CD8-positive, alpha-beta memory T cell (primary cell): ENCODE results near the gene HOXB5. TPM values are rescaled to one million over a fixed set of nuclear protein-coding genes. Genes with fewer than 3 reads are reported as not detected.

Experiments
- CTCF ChIA-PET: fragments of 350-600 bp; sonication (Branson Sonifier 250); formaldehyde crosslinking; loops from one replicate; lab custom pipeline; 2021; ENCODE audit warnings: antibody characterized with exemption; lab: Charles Lee
- POLR2A ChIA-PET: fragments of 350-600 bp; sonication (Branson Sonifier 250); formaldehyde crosslinking; loops from one replicate; lab custom pipeline; 2021; ENCODE audit warnings: antibody characterized with exemption; lab: Charles Lee
- DNase-seq, 5 donors: peaks; one replicate each; pipeline versions ENCODE4 v3.0.0 to v3.0.0-alpha.2; 2020 to 2022; ENCODE audit warnings: mixed read lengths in 1 of 5
- H3K27ac ChIP-seq: one replicate; pipeline ENCODE4 v1.7.0; 2013; ENCODE audit warnings: low read depth, mild to moderate bottlenecking, low read length, moderate library complexity
- H3K27me3 ChIP-seq: 2 replicates; pipeline ENCODE4 v1.7.0; 2013; ENCODE audit warnings: low read length, mild to moderate bottlenecking; ENCODE audit not compliant: insufficient read depth, poor library complexity, severe bottlenecking
- H3K36me3 ChIP-seq: 2 replicates; pipeline ENCODE4 v1.7.0; 2013; ENCODE audit warnings: mild to moderate bottlenecking, low read length, moderate library complexity; ENCODE audit not compliant: insufficient read depth
- H3K4me1 ChIP-seq: 2 replicates; pipeline ENCODE4 v1.7.0; 2013; ENCODE audit warnings: mild to moderate bottlenecking, low read length, moderate library complexity; ENCODE audit not compliant: insufficient read depth
- H3K4me3 ChIP-seq: 2 replicates; pipeline ENCODE4 v1.7.0; 2013; ENCODE audit warnings: mild to moderate bottlenecking, low read length
- H3K9me3 ChIP-seq: 2 replicates; pipeline ENCODE4 v1.7.0; 2013; ENCODE audit warnings: mild to moderate bottlenecking, low read length
- H3K27ac Mint-ChIP-seq, 8 donors: one replicate each; pipeline ENCODE4 v1.8.0; 2020 to 2021; ENCODE audit warnings: mixed read lengths in 8 of 8, mild to moderate bottlenecking in 6 of 8, inconsistent platforms in 3 of 8, moderate library complexity in 3 of 8
- H3K27me3 Mint-ChIP-seq, 2 donors: one replicate each; pipeline ENCODE4 v1.8.0; 2020 to 2021; ENCODE audit warnings: mixed read lengths in 2 of 2, mild to moderate bottlenecking in 1 of 2, moderate library complexity in 1 of 2
- H3K36me3 Mint-ChIP-seq, 3 donors: one replicate each; pipeline ENCODE4 v1.8.0; 2020 to 2021; ENCODE audit warnings: mixed read lengths in 3 of 3, inconsistent platforms in 1 of 3, mild to moderate bottlenecking in 1 of 3
- H3K4me1 Mint-ChIP-seq, 3 donors: one replicate each; pipeline ENCODE4 v1.8.0; 2020 to 2021; ENCODE audit warnings: mixed read lengths in 3 of 3, inconsistent platforms in 1 of 3, mild to moderate bottlenecking in 1 of 3
- H3K4me3 Mint-ChIP-seq, 7 donors: one replicate each; pipeline ENCODE4 v1.8.0; 2020 to 2021; ENCODE audit warnings: mixed read lengths in 7 of 7, mild to moderate bottlenecking in 6 of 7, moderate library complexity in 4 of 7, inconsistent platforms in 2 of 7
- H3K9me3 Mint-ChIP-seq, 5 donors: one replicate each; pipeline ENCODE4 v1.8.0; 2020 to 2022; ENCODE audit warnings: mixed read lengths in 5 of 5, mild to moderate bottlenecking in 3 of 5, moderate library complexity in 2 of 5, inconsistent platforms in 1 of 5
- polyA plus RNA-seq: library from polyadenylated mRNA; unstranded; fragments of 300-500 nt; fragmentation: Illumina TruSeq; gene quantifications from one replicate; pipeline ENCODE4 v1.2.3, GENCODE V29; 2021
- total RNA-seq, 2 experiments: library from RNA; stranded (reverse); gene quantifications; one replicate each; pipeline ENCODE4 v1.2.3, GENCODE V29; 2021

Gene HOXB5
- total and polyA plus RNA-seq, 3 experiments from 2014 or later: not detected

GRCh38 chr17:48549914-48550501, 43.6 kb downstream of the HOXB5 start:
- peaks cover 12 to 36% (median 13%) of the 10 kb centered on the region in 3 donors for H3K4me1 Mint-ChIP-seq
- no peak overlapping the region for H3K4me3 ChIP-seq
- no peaks in the 10 kb centered on the region for H3K36me3 ChIP-seq
- no peak overlapping the region for H3K27ac ChIP-seq
- H3K36me3 Mint-ChIP-seq: peaks cover 0 to 8% (median 5%) of the 10 kb centered on the region in 3 donors
- H3K9me3 Mint-ChIP-seq: no peaks in the 10 kb centered on the region
- peaks cover 30% of the 10 kb centered on the region for H3K4me1 ChIP-seq
- H3K27me3 Mint-ChIP-seq: peaks cover 0 to 2% of the 10 kb centered on the region in 2 donors
- no peaks in the 10 kb centered on the region for H3K27me3 ChIP-seq
- ChIA-PET POLR2A (no interaction called here), CTCF (no interaction called here)
- peak in 1 of 5 donors; percentile 39 for DNase-seq
- no peaks in the 10 kb centered on the region for H3K9me3 ChIP-seq
- no peak overlapping the region for H3K4me3 Mint-ChIP-seq
- no peak overlapping the region for H3K27ac Mint-ChIP-seq

GRCh38 chr17:48549281-48549630, 44.3 kb downstream of the HOXB5 start:
- Histone ChIP-seq H3K4me3 (no peak overlapping the region), H3K27me3 (no peaks in the 10 kb centered on the region), H3K27ac (peak overlapping the region; percentile 92), H3K36me3 (no peaks in the 10 kb centered on the region), H3K4me1 (peaks cover 32% of the 10 kb centered on the region), H3K9me3 (no peaks in the 10 kb centered on the region)
- H3K27ac Mint-ChIP-seq: peak overlapping the region in 1 of 8 donors; percentile 36
- H3K27me3 Mint-ChIP-seq: peaks cover 0 to 2% of the 10 kb centered on the region in 2 donors
- H3K9me3 Mint-ChIP-seq: no peaks in the 10 kb centered on the region
- CTCF ChIA-PET: interaction anchor here (1.7 kb wide), 1 partner anchor 44 kb away, joined by 3 read pairs; no protein-coding TSS in a partner anchor
- peak overlapping the region in 1 of 7 donors; percentile 11 for H3K4me3 Mint-ChIP-seq
- DNase-seq: no peak
- peaks cover 12 to 41% (median 13%) of the 10 kb centered on the region in 3 donors for H3K4me1 Mint-ChIP-seq
- peaks cover 0 to 8% (median 5%) of the 10 kb centered on the region in 3 donors for H3K36me3 Mint-ChIP-seq
- POLR2A ChIA-PET: interaction anchor here (0.9 kb wide), 1 partner anchor 12 kb away, joined by 3 read pairs; no protein-coding TSS in a partner anchor

- Mint-ChIP-seq H3K36me3 (peaks cover 0 to 12% (median 4%) of the 10 kb centered on the region in 3 donors), H3K27me3 (peaks cover 3 to 5% of the 10 kb centered on the region in 2 donors), H3K4me3 (peak overlapping the region in 5 of 7 donors; percentile 18 to 69 (median 62)), H3K27ac (peak overlapping the region in 6 of 8 donors; percentile 12 to 84 (median 66)), H3K4me1 (peaks cover 15 to 45% (median 18%) of the 10 kb centered on the region in 3 donors), H3K9me3 (no peaks in the 10 kb centered on the region)
- Histone ChIP-seq H3K36me3 (no peaks in the 10 kb centered on the region), H3K4me1 (peaks cover 32% of the 10 kb centered on the region), H3K27me3 (no peaks in the 10 kb centered on the region), H3K27ac (peak overlapping the region; percentile 92), H3K4me3 (peak overlapping the region; percentile 26), H3K9me3 (no peaks in the 10 kb centered on the region)
- ChIA-PET POLR2A (interaction anchor here (0.6 to 0.9 kb wide), 2 partner anchors 12 to 37 kb away, joined by 3 to 10 read pairs; no protein-coding TSS in a partner anchor), CTCF (interaction anchor here (1.7 kb wide), 1 partner anchor 44 kb away, joined by 3 read pairs; no protein-coding TSS in a partner anchor)
- no peak for DNase-seq
These were observed 44.9 kb downstream of the HOXB5 start for GRCh38 chr17:48548523-48549280.

GRCh38 chr17:48547808-48548522, 45.6 kb downstream of the HOXB5 start:
- no peaks in the 10 kb centered on the region for H3K36me3 ChIP-seq
- peak overlapping the region; percentile 29 for H3K4me3 ChIP-seq
- H3K27ac ChIP-seq: peak overlapping the region; percentile 92
- POLR2A ChIA-PET: interaction anchor here (0.6 kb wide), 2 partner anchors 16 to 37 kb away, joined by 3 to 10 read pairs; no protein-coding TSS in a partner anchor
- peaks cover 15 to 46% (median 18%) of the 10 kb centered on the region in 3 donors for H3K4me1 Mint-ChIP-seq
- H3K27me3 ChIP-seq: peaks cover under 1% of the 10 kb centered on the region
- no peaks in the 10 kb centered on the region for H3K9me3 ChIP-seq
- peak in 1 of 5 donors; percentile 52 for DNase-seq
- CTCF ChIA-PET: interaction anchor here (1.5 to 1.7 kb wide), 3 partner anchors 12 to 45 kb away, joined by 3 to 5 read pairs (median 4); partner anchors contain the start of gene HOXB5
- no peaks in the 10 kb centered on the region for H3K9me3 Mint-ChIP-seq
- peaks cover 3 to 5% of the 10 kb centered on the region in 2 donors for H3K27me3 Mint-ChIP-seq
- H3K36me3 Mint-ChIP-seq: peaks cover 0 to 16% (median 4%) of the 10 kb centered on the region in 3 donors
- H3K27ac Mint-ChIP-seq: peak overlapping the region in 7 of 8 donors; percentile 41 to 84 (median 58)
- H3K4me3 Mint-ChIP-seq: peak overlapping the region in 6 of 7 donors; percentile 26 to 69 (median 50)
- H3K4me1 ChIP-seq: peaks cover 32% of the 10 kb centered on the region

GRCh38 chr17:48546924-48547807, 46.4 kb downstream of the HOXB5 start:
- CTCF ChIA-PET: interaction anchor here (0.6 to 1.6 kb wide), 3 partner anchors 13 to 51 kb away, joined by 3 to 5 read pairs (median 4); partner anchors contain the start of gene HOXB5

GRCh38 chr17:48546137-48546923, 47.2 kb downstream of the HOXB5 start:
- ChIA-PET POLR2A (interaction anchor here (0.5 kb wide), 1 partner anchor 215 kb away, joined by 3 read pairs; no protein-coding TSS in a partner anchor), CTCF (interaction anchor here (0.6 to 1.6 kb wide), 3 partner anchors 14 to 50 kb away, joined by 3 to 5 read pairs (median 4); partner anchors contain the start of gene HOXB5)
- peak overlapping the region; percentile 21 for H3K4me3 ChIP-seq
- no peaks in the 10 kb centered on the region for H3K9me3 ChIP-seq
- Mint-ChIP-seq H3K27me3 (peaks cover 7 to 12% of the 10 kb centered on the region in 2 donors), H3K4me3 (peak overlapping the region in 5 of 7 donors; percentile 23 to 66 (median 34)), H3K27ac (peak overlapping the region in 4 of 8 donors; percentile 8 to 64 (median 58)), H3K4me1 (peaks cover 22 to 56% (median 24%) of the 10 kb centered on the region in 3 donors), H3K9me3 (no peaks in the 10 kb centered on the region), H3K36me3 (peaks cover 0 to 25% (median 1%) of the 10 kb centered on the region in 3 donors)
- H3K36me3 ChIP-seq: no peaks in the 10 kb centered on the region
- H3K27me3 ChIP-seq: peaks cover 4% of the 10 kb centered on the region
- peak in 1 of 5 donors; percentile 31 for DNase-seq
- H3K4me1 ChIP-seq: peaks cover 32% of the 10 kb centered on the region
- peak overlapping the region; percentile 92 for H3K27ac ChIP-seq

More at GRCh38 chr17:48546924-48547807, 46.4 kb downstream of the HOXB5 start:
- H3K36me3 Mint-ChIP-seq: peaks cover 0 to 21% (median 1%) of the 10 kb centered on the region in 3 donors
- Histone ChIP-seq H3K9me3 (no peaks in the 10 kb centered on the region), H3K4me1 (peaks cover 32% of the 10 kb centered on the region), H3K36me3 (no peaks in the 10 kb centered on the region), H3K4me3 (peak overlapping the region; percentile 21), H3K27me3 (peaks cover 4% of the 10 kb centered on the region), H3K27ac (peak overlapping the region; percentile 92)
- POLR2A ChIA-PET: interaction anchor here (0.5 to 0.7 kb wide), 2 partner anchors 215 to 652 kb away, joined by 3 to 4 read pairs; no protein-coding TSS in a partner anchor
- H3K9me3 Mint-ChIP-seq: no peaks in the 10 kb centered on the region
- peaks cover 21 to 51% (median 22%) of the 10 kb centered on the region in 3 donors for H3K4me1 Mint-ChIP-seq
- H3K27ac Mint-ChIP-seq: peak overlapping the region in 5 of 8 donors; percentile 37 to 53 (median 47)
- DNase-seq: peak in 1 of 5 donors; percentile 30
- peaks cover 7% of the 10 kb centered on the region in 2 donors for H3K27me3 Mint-ChIP-seq
- peak overlapping the region in 4 of 7 donors; percentile 23 to 66 (median 46) for H3K4me3 Mint-ChIP-seq
